BJ (cell line): ENCODE data around the gene TEDC2. TPM values are rescaled to one million over a fixed set of nuclear protein-coding genes. Genes with fewer than 3 reads are reported as not detected.

ENCODE experiments used
- CTCF ChIA-PET: fragments of 350-600 bp; formaldehyde crosslinking; extraction: SDS; loops from one replicate; lab custom pipeline; 2021; ENCODE audit warnings: antibody characterized with exemption, inconsistent platforms; lab: Yijun Ruan, JAX
- POLR2A ChIA-PET: fragments of 300-600 bp; sonication (Branson Sonifier 250); formaldehyde crosslinking; extraction: SDS; loops from one replicate; lab custom pipeline; 2021; ENCODE audit warnings: antibody characterized with exemption; lab: Charles Lee
- DNase-seq: peaks from one replicate; pipeline ENCODE4 v3.0.0-alpha.2; 2011; ENCODE audit warnings: low read depth
- H3K27me3 ChIP-seq: 2 replicates; pipeline ENCODE4 v1.6.0; 2011; ENCODE audit warnings: low read length; ENCODE audit not compliant: control insufficient read depth, insufficient read depth
- H3K36me3 ChIP-seq: 2 replicates; pipeline ENCODE4 v1.5.1; 2011; ENCODE audit warnings: low read length; ENCODE audit not compliant: control insufficient read depth, insufficient read depth
- H3K4me3 ChIP-seq: 2 replicates; pipeline ENCODE4 v1.5.1; 2011; ENCODE audit warnings: low read depth, mild to moderate bottlenecking, control low read depth, low read length
- CTCF ChIP-seq: IDR thresholded peaks from 2 replicates; pipeline ENCODE4 v1.5.1; 2011; ENCODE audit warnings: low read depth, mild to moderate bottlenecking, control low read depth, inconsistent platforms, low read length, moderate library complexity; ENCODE audit not compliant: insufficient read depth
- polyA plus RNA-seq: library from polyadenylated mRNA; depleted of rRNA; stranded (reverse); fragments of >200 nt; gene quantifications from 2 replicates; pipeline ENCODE4 v1.2.3, GENCODE V29; 2011

Gene TEDC2
- polyA plus RNA-seq, 1 experiment, result 3.7 TPM

DNA sequence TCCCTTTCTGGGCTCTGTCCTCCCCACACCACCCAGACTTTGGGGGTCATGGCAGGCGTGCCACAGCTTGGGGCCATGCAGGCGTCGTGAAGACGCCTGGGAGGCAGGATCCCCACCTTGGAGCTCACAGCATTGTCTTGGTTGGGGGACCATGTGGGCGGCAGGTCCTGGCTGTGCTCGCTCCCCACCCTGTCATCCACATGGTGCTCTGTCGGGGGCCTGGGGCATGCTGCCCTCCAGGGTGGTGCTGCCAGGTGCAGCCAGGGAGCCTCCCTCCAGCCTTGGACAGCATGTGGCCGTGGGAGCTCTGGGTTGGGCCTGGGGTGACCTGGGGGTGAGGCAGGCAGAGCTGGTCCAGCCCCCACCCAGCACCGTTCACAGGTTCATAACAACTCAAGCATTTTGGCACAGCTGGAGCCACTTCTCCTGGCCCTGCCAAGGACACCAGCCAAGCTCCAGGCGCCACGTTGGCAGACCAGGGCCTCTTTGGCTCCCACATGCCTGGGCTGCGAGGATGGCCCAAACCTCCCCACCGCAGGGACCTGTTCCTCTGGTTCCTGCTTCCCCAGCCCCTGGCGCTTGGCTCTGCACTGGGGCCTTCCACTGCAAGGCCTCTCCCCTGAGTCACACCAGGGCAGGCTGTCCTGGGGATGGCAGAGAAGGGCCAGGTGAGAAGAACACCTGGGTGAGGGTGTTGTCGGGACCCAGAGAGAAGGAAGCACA, 38.8 kb downstream of the TEDC2 start:
- DNase-seq, result no peak
- Histone ChIP-seq H3K27me3 (no peaks in the 10 kb centered on the region), H3K4me3 (no peak overlapping the region), H3K36me3 (peaks cover 33% of the 10 kb centered on the region)
- POLR2A ChIA-PET, result no interaction called here
- CTCF ChIA-PET, result interaction anchor here (1.3 kb wide), 1 partner anchor 16 kb away, joined by 4 read pairs; no protein-coding TSS in a partner anchor
- TF ChIP-seq CTCF, result no peak

- ChIA-PET CTCF (interaction anchor here (2.2 to 3.8 kb wide), 4 partner anchors 14 to 248 kb away, joined by 5 to 63 read pairs (median 12); partner anchors contain the start of gene ECI1), POLR2A (no interaction called here)
- peaks cover 33% of the 10 kb centered on the region for H3K36me3 ChIP-seq
- H3K27me3 ChIP-seq, result no peaks in the 10 kb centered on the region
- no peak for TF ChIP-seq CTCF
- H3K4me3 ChIP-seq, result no peak overlapping the region
- no peak for DNase-seq
Observed at GRCh38 chr16:2499454-2499853, 39.5 kb downstream of the TEDC2 start.

GRCh38 chr16:2499890-2500429, 40.1 kb downstream of the TEDC2 start:
- no peak for TF ChIP-seq CTCF
- POLR2A ChIA-PET, result no interaction called here
- DNase-seq, result no peak
- no peak overlapping the region for H3K4me3 ChIP-seq
- CTCF ChIA-PET, result interaction anchor here (0.7 to 3.8 kb wide), 7 partner anchors 8 to 248 kb away, joined by 3 to 63 read pairs (median 10); partner anchors contain the start of gene ECI1
- peaks cover 33% of the 10 kb centered on the region for H3K36me3 ChIP-seq
- H3K27me3 ChIP-seq, result no peaks in the 10 kb centered on the region

GRCh38 chr16:2500430-2500917, 40.6 kb downstream of the TEDC2 start:
- no peak for DNase-seq
- POLR2A ChIA-PET, result no interaction called here
- peaks cover 33% of the 10 kb centered on the region for H3K36me3 ChIP-seq
- no peaks in the 10 kb centered on the region for H3K27me3 ChIP-seq
- no peak overlapping the region for H3K4me3 ChIP-seq
- CTCF ChIA-PET, result interaction anchor here (0.7 to 3.8 kb wide), 23 partner anchors 8 to 352 kb away, joined by 3 to 63 read pairs (median 5); partner anchors contain the start of genes ECI1, NTN3, RAB26 and TBC1D24
- TF ChIP-seq CTCF, result no peak
